Stimulated activated CD4-positive, alpha-beta T cell treated with anti-CD3 and anti-CD28 coated beads, Interleukin-1b, Interleukin-23, amount 100 ng/mL, for 1 hour (primary cell): ENCODE results near the gene GABRR2.

ENCODE experiments used
- DNase-seq, 2 donors: peaks; one replicate each; pipeline ENCODE4 v3.0.0-alpha.2; 2020; ENCODE audit warnings: low read depth in 2 of 2

The GABRR2 gene

GRCh38 chr6:89208551-89208950, 106.5 kb downstream of the GABRR2 start:
- no peak for DNase-seq
